COLO829 (cell line): ENCODE data around the gene LARP1.
"Not testable (repeated sequence)": the region's sequence is repeated elsewhere in the genome, so short reads cannot be mapped to it uniquely, and the experiment has no call there.

ENCODE experiments used
- DNase-seq: peaks from one replicate; pipeline ENCODE4 v3.0.0; 2012; ENCODE audit warnings: low spot score

LARP1 gene

DNA sequence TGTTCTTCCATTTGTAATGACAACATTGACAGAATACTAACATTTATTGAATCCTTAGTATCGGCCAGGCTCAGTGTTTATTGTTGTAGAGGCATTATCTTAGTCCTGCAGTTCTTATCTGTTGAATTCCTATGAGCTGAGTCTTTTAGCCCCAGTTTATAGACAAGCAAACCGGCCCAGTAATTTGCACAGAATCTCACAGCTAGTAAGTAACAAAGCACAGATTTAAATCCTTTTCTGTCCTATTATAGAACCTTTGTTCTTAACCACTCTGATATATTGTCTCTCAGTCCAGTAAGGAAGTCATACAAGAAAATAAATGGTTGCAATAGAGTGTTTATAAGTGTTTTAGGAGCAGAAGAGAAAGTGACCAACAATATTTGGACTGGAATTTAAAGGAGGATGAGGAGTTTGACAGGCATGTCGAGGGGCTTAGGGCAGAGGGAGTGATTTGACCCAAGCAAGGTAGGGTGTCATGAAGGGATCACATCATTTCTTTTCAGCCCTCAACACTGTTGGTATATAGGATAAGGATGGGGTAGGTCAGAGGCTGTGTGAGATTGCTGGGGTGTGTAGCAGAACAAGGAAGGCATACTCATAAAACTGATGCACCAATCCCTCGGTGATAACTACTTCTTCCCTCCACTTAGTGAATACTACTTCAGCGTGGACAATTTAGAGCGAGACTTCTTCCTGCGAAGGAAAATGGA is 39.5 kb downstream of the LARP1 start:
- no peak for DNase-seq

DNA sequence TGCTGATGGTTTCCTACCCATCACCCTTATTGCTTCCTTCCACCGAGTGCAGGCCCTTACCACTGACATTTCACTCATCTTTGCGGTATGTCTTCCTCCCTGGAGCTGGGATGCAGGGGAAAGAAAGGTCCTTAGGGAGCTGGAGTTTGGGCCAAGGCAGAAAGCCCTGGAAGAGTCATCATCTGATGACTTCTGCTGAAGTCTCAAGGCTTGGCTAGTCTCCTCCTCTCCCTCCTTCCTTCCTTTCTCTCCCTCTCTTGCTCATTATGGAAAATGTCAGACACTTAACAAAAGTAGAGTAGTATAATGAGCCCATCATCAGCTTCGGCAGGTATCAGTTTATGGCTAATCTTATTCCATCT is 40.0 kb downstream of the LARP1 start:
- DNase-seq = no peak

DNA sequence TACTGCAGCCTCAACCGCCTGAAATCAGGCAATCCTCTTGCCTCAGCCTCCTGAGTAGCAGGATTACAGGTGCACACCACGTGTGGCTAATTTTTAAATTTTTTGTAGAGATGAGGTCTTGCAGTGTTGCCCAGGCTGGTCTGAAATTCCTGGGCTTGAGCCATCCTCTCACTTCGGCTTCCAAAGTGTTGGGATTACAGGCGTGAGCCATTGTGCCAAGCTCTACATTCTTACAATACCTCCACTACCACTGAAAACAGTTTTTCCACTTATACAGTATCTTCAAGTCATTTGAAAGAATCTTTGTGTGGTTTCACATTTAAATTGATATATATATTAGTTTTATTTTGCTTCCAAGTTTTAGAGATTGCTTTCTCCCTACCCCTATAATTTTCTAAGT is 42.6 kb downstream of the LARP1 start:
- no peak for DNase-seq

DNA sequence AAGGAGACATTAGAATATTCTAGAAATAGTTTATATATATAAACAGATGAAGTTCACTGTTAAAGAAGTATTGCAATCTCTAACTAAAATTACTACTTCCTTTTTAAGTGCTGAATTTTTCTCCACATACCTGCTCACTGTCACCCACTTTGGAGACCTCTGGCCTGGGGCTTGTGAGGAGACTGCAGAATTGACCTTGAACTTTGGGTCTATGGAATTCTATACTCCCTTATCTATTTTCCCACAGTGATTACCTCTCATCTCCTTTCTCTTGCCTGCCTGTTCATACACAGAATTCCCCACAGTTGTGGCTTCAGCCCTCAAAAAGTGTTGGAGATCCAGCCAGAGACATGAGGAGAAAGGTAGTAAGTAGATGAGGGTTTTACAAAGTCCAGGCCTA is 45.4 kb downstream of the LARP1 start:
- DNase-seq = no peak

DNA sequence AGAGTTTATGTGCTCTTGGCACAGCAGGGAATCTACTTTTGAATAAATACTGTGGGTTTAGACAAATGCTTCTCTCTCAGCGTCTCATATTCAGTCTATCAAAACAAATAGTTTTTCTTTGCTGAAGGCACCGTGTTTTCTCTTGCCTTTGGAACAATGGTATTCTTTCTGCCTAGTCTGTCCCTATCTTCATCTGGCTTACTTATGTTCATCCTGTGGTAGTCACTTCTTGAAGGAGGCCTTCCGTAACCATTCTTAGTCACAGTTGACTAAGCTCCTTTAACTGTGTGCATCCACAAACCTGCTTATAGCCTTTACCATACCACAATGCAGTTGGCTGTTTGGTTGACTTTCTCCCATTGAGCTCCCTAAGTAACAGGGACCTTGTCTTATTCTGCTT is 45.9 kb downstream of the LARP1 start:
- DNase-seq = no peak

DNA sequence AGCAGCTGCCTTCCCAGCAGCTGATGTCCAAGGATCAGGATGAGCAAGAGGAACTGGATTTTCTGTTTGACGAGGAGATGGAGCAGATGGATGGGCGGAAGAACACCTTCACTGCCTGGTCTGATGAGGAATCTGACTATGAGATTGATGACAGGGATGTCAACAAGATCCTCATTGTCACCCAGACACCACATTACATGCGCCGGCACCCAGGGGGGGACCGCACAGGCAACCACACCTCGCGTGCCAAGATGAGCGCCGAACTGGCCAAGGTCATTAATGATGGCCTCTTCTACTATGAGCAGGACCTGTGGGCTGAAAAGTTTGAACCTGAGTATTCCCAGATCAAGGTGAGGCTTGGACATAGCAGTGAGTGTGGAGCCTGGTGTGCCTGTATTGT is 46.9 kb downstream of the LARP1 start:
- DNase-seq = no peak

DNA sequence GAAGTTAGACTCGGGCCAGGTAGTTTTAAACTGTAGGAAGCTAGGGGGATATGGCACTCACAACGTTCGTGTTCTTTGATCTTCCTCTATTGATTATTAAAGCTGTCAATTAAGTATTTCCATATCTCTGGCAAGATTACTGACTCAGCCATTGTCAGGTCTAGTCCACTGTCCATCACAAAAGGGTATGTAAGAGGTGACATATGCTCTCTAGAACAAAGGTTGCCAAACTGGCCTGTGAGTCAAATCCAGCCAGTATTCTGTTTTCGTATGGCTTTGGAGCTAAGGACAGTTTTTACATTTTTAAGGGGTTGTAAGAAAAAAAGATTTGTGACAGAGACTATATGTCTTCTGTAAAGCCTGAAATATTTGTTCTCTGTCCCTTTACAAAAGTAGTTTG is 51.0 kb downstream of the LARP1 start:
- no peak for DNase-seq

DNA sequence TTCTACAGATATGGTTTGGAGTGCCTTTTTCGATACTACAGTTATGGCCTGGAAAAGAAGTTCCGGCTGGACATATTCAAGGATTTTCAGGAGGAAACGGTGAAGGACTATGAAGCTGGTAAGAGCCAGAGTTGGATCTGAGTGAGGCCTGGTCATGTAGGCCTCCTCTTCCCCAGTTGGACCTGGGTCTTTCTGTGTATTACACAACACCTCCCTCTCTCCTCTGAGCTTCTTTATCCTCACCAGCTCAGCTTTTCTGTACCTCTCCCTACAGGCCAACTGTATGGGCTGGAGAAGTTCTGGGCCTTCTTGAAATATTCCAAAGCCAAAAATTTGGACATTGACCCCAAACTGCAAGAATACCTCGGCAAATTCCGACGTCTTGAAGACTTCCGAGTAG is 56.1 kb downstream of the LARP1 start:
- no peak for DNase-seq

DNA sequence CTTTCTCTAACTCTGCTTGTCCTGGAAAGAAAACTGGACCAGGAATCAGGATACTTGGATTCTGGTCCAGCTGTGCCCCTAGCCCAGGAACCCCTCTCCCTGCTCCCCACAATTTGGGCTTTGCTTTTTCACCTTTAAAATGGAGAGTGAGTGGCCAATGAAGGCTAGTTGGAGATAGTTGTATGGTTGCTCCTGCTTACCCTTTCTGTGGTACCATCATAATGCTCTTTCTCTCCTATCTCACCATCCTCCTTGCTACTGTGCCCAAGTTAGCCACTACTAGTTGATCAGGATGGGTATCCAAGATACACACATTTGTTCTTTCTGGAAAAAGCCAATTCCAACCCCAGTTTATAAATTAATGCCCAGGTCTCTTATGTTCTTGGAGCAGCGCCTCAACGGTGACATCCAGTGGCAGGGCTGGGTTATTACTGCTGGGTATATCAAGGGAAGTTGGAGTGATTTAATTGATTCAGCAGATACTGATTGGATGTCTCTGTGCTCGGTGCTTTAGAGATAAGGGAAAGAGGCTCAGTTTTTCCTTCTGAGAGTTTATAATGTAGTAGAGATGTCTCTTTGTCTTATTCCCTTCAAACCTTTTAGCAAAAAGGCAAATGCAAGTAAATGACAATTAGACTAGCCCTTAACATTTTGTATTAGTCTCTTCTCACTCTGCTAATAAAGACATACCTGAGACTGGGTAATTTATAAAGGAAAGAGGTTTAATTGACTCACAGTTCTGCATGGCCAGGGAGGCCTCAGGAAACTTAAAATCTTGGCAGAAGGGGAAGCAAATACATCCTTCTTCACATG is 56.7 kb downstream of the LARP1 start:
- peak; percentile 70 for DNase-seq

DNA sequence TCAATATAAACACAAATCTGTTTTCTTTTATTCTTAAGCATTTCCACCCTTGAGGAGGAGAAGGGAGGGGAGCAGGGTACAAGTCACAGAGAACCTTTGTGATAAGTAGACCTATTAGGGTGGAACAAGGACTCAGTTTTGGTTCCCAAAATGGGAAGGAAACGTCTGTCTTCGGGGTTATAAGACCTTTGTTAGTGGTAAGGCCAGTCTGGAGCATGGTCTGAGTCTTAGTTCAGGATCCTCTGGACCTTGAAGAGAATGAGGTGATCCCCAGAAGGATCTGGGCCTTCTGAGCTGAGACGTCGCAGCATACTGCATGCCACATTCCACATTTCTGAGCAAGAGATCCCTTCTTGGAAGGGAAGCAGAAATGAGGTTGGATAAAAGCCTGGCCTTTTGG is 58.0 kb downstream of the LARP1 start:
- no peak for DNase-seq

DNA sequence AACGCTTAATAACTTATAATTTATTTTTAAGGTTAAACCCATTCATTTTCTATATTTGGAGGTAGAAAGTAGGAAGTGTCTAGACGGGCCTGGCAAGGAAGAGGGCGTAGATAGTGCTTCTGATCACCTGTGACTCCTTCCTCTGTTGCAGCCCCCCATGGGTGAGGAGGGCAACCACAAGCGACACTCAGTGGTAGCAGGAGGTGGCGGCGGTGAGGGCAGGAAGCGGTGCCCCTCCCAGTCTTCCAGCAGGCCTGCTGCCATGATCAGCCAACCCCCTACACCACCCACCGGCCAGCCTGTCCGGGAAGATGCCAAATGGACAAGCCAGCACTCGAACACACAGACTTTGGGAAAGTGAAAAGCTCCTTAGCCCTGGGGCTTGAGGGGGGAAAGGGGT is 58.6 kb downstream of the LARP1 start:
- no peak for DNase-seq

DNA sequence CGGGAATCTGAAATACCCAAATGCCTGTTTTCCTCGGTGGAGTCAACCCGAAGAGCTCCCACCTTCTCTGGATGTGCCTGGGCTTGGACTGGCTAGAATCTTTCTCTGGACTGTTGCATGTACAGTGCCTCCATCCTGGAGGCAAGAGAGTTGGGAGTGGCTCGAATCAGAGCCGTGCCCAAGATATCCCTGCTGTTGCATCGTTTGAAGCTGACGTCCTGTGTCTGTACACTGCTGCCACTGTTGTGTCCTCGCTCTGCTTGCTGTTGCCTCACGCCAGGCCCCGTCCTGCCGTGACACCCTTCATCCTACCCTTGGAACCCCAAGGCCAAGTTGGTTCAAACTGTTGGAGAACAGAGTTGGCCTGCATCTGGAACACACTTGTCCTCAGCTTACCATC is 59.8 kb downstream of the LARP1 start:
- DNase-seq = no peak

DNA sequence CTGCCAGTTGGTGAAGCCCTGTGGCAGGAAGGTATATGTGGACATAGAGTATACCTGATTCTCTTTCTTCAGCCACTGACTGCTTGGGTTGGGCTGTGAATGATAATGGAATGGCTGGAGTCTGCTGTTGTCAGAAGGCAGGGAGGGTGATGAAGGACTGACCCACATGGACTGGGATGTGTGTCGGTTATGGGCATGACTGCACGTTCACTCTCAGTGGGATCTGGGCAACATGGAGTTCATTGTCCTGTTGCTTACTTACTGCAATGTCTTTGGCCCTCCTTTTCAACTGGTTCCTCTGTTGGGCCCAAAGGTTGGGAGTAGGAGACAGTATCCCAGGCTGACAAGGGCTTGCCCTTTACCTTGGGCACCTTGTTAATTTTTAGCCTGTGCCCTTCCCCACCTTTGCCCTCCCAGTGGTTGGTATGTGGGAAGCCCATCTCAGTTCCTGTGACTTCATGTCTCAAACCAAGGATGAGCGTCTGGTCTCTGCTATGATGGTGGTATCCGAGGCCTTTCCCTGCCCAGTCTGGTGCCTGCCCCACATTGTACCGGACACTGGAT is 60.6 kb downstream of the LARP1 start:
- DNase-seq = no peak

DNA sequence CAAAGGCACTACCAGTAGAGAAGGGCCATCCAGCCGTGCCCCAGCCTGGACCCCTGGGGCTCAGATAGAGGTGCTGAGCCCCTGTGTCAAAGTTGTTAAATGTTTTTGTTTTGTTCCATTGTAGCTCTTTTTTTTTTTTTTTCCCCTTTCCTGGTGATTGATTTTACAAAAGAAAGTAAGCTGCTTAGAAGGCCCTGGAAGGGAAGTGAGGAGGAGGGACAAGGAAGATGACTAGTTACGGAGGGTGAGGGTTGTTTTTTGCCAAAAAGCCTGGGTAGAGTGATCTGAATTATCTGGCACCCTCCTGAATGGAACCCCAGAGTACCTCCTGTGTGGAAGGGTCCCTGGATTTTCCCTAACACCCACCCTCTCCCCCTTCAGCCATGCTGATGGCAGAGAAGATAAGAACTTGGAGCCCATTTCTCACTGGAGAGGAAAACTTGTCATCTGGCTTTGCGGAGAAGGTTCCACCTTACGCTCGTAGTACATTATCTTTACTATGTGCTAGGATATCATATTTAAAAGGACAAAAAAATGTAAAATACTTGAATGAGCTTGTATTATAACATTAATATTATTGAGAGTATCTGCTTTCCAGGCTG is 61.8 kb downstream of the LARP1 start:
- no peak for DNase-seq

DNA sequence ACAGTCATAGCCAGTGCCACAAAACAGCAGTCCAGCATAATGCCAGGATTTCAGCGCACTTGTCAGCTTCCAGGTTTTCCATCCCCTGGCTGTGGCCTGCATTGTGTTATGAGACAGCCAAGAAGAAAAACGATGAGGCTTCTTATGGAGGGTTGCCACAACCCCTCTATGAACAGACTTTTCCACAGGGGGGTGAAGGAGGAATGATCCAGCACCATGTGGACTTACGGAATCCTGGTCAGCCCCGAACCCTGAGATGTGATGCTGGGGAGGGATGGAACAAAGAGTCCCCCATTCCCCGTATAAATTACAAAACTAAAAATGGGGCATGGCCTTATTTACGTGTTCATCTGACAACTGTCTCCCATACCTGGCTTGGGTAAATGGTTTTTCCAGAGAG is 62.6 kb downstream of the LARP1 start:
- no peak for DNase-seq

DNA sequence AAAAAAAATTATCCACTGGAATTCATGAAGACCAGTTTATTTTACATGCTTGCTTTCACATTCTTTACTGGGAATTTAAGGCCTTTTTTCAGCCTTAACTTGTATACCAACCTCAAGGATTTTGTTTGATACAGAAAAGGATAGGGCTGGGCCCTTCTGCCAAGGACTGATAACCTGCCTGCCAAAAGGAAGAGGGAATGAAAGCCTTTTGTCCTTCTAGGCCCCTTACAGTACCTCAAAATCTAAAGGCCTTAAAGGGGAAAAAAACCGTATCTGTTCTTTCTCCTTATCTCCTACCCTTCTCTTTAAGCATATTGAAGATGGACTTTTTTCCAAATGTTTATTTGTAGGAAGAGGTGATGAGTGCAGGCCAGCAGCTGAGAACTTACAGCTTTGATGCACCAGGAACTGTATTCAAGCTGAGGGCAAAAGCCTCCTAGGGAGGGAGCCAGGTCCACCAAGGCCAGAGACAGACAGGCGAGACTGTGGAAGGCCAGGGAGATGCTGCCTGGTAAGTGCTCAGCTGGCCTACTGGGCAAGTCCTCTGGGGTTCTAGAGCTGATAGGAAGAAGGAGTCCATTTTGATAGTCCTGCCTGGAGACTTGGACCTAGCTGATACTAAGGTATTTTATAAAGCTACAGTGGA is 63.4 kb downstream of the LARP1 start:
- DNase-seq = no peak

DNA sequence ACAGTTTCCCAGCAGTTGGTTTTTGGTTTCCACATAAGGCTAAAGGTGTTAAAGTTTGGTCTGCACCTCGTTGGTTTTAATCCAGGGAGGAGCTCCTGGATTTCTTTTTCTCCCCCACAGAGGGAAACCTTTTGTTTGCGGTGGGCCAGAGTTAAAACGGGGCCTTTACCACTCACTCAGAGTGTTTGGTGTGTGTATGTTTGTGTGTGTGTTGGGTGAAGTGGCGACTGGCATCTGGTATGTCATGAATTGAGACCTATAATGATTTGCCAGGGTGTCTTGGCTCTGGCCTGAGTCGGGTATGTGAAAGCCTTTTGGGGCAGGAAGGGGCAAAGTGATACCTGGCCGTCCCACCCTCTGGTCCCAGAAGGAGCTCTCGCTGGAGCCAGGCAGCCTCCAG is 64.4 kb downstream of the LARP1 start:
- no peak for DNase-seq

DNA sequence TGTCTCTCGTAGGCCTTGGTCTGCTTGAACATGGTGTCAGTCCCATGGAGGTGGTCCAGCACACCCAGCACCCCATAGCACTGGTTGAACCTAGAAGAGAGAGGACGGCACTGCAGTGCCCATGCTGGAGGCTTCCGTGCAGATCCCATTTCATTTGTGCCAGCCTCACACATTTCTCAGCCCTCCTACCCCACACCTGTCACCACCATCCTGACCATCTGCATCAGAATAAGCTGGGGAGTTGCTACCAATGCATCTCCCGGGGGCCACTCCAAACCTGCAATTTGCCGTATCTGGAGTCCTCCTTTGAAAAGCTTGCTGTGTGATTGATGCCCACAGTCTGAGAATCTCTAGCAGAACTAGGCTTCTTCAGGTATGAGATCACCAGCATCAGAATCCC is 65.2 kb downstream of the LARP1 start:
- DNase-seq = no peak

DNA sequence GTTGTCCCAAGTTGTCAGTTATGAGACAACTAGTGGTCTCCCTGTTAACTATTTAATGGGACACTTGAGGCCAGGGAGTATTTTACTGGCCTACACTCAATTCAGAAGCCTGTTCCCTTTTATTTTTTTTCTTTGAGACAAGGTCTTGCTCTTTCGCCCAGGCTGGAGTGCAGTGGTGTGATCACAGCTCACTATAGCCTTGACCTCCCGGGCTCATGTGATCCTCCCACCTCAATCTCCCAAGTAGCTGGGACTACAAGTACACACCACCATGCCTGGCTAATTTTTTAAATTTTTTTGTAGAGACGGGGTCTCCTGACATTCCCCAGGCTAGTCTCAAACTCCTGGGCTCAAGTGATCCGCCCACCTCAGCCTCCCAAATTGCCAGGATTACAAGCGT is 67.7 kb downstream of the LARP1 start:
- not testable (repeated sequence) for DNase-seq

DNA sequence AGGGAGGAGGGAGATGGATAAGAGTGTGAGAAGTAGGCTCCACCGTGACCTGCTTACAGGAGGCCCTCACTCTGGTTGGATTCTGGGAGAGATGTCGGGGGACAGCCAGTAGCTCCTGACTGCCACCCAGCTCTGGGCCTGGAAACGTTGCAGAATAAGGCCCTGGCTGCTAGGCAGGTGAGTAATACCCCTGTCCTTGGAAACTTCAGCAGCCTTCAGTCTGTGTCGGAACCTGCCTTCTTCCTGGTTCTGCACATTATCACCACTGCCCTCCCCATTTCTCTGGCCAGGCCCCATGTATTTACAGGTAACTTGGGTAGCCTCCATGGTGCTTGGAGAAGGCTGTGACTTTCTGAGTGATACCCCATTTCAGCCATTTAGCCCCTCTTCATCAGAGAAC is 68.4 kb downstream of the LARP1 start:
- DNase-seq = no peak

DNA sequence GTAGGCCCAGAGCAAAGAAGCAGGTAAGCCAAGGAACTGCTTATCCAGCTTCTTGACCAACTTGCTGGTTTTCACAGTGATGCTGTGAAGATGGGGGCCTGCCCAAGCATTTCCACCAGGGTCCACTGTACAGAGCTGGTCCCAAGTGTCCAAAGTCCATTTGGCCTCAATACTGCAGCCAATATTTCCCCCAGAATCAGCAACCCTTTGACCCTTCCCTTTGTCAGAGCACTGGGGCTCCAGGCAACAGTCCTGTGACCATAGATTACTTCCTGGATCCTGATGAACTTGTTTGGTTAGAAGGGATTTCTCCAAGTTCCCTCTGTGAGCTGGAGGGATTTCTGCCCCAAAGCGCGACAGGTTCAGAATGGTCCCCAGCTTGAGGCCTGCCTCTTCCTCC is 68.9 kb downstream of the LARP1 start:
- no peak for DNase-seq

DNA sequence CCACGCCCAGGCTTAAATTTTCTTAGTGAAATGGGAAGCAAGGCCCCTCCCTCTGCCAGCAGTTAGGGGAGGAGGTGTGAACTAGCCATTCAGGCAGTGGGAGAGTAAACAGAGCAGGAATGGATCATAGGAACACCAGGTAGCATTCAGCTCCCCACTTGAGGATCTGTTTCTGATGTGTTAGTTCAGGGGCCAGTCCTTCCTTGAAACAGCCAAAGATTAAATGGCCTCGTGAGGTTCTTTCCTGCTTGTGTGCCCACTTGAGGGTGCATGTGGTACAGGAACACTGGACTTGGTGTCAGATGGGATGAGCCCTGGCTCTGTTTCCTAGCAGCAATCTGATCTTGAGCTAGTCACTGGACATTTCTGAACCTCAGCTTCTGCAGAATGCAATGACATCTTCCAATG is 74.0 kb downstream of the LARP1 start:
- DNase-seq = no peak
